IPS DF 6.9 (cell line): Measurements from ENCODE around the gene XRRA1.
"Not testable (repeated sequence)": the region's sequence is repeated elsewhere in the genome, so short reads cannot be mapped to it uniquely, and the experiment has no call there.

ENCODE experiments used
- DNase-seq: peaks from one replicate; pipeline ENCODE4 v3.0.0-alpha.2; 2013; ENCODE audit warnings: low read depth, low spot score
- H3K27ac ChIP-seq: one replicate; pipeline ENCODE4 v1.5.1; 2013; ENCODE audit warnings: low read length, control low read depth
- H3K27me3 ChIP-seq: 2 replicates; pipeline ENCODE4 v1.6.1; 2013; ENCODE audit warnings: mild to moderate bottlenecking, low read length; ENCODE audit not compliant: control insufficient read depth, insufficient read depth
- H3K36me3 ChIP-seq: 2 replicates; pipeline ENCODE4 v1.6.1; 2013; ENCODE audit warnings: low read length; ENCODE audit not compliant: control insufficient read depth, insufficient read depth
- H3K4me1 ChIP-seq: 2 replicates; pipeline ENCODE4 v1.6.1; 2013; ENCODE audit warnings: low read length; ENCODE audit not compliant: control insufficient read depth, insufficient read depth
- H3K4me3 ChIP-seq: 2 replicates; pipeline ENCODE4 v1.5.1; 2013; ENCODE audit warnings: mild to moderate bottlenecking, low read length
- H3K9me3 ChIP-seq: 2 replicates; pipeline ENCODE4 v1.6.1; 2013; ENCODE audit warnings: low read length, inconsistent platforms; ENCODE audit not compliant: control insufficient read depth, insufficient read depth
- WGBS: extraction: QIAGEN DNeasy Blood & Tissue Kit; methylation state at CpG from one replicate; pipeline ENCODE4 v1.1.7; 2013; ENCODE audit warnings: mixed read lengths, missing lambda C conversion rate; ENCODE audit not compliant: insufficient read length, insufficient coverage; 5-methylcytosine and 5-hydroxymethylcytosine counted together

The XRRA1 gene

GRCh38 chr11:74909385-74909784, 39.5 kb downstream of the XRRA1 start:
- H3K4me1 ChIP-seq: no peaks in the 10 kb centered on the region
- no peaks in the 10 kb centered on the region for H3K27me3 ChIP-seq
- DNase-seq: no peak
- H3K4me3 ChIP-seq: no peak overlapping the region
- no peaks in the 10 kb centered on the region for H3K36me3 ChIP-seq
- no peaks in the 10 kb centered on the region for H3K9me3 ChIP-seq
- no CpG with 5 or more reads among the region's 4 CpGs for WGBS
- no peak overlapping the region for H3K27ac ChIP-seq

GRCh38 chr11:74905326-74905725, 43.6 kb downstream of the XRRA1 start:
- no peaks in the 10 kb centered on the region for H3K36me3 ChIP-seq
- no peaks in the 10 kb centered on the region for H3K27me3 ChIP-seq
- no peaks in the 10 kb centered on the region for H3K9me3 ChIP-seq
- no CpG with 5 or more reads among the region's 3 CpGs for WGBS
- no peak overlapping the region for H3K27ac ChIP-seq
- no peaks in the 10 kb centered on the region for H3K4me1 ChIP-seq
- H3K4me3 ChIP-seq: no peak overlapping the region
- DNase-seq: no peak

- H3K27me3 ChIP-seq: no peaks in the 10 kb centered on the region
- H3K27ac ChIP-seq: no peak overlapping the region
- no peak overlapping the region for H3K4me3 ChIP-seq
- WGBS: no CpG with 5 or more reads among the region's 4 CpGs
- no peaks in the 10 kb centered on the region for H3K9me3 ChIP-seq
- H3K36me3 ChIP-seq: no peaks in the 10 kb centered on the region
- DNase-seq: no peak
- H3K4me1 ChIP-seq: no peaks in the 10 kb centered on the region
Measured at GRCh38 chr11:74902342-74902741, 46.5 kb downstream of the XRRA1 start.

- Histone ChIP-seq H3K4me1 (no peaks in the 10 kb centered on the region), H3K9me3 (no peaks in the 10 kb centered on the region), H3K36me3 (no peaks in the 10 kb centered on the region), H3K4me3 (no peak overlapping the region), H3K27me3 (no peaks in the 10 kb centered on the region), H3K27ac (no peak overlapping the region)
- no peak for DNase-seq
- no CpG with 5 or more reads among the region's 5 CpGs for WGBS
Measured at GRCh38 chr11:74896311-74896710, 52.6 kb downstream of the XRRA1 start.

- no peak for DNase-seq
- H3K36me3 ChIP-seq: no peaks in the 10 kb centered on the region
- no peaks in the 10 kb centered on the region for H3K9me3 ChIP-seq
- H3K27me3 ChIP-seq: no peaks in the 10 kb centered on the region
- H3K4me1 ChIP-seq: no peaks in the 10 kb centered on the region
- no peak overlapping the region for H3K27ac ChIP-seq
- H3K4me3 ChIP-seq: no peak overlapping the region
- WGBS: no CpG with 5 or more reads among the region's 3 CpGs
Measured at GRCh38 chr11:74895340-74896116, 53.4 kb downstream of the XRRA1 start.

- not testable (repeated sequence) for H3K27ac ChIP-seq, DNase-seq, H3K36me3 ChIP-seq, H3K4me1 ChIP-seq, H3K4me3 ChIP-seq, H3K9me3 ChIP-seq, H3K27me3 ChIP-seq
Measured at GRCh38 chr11:74893015-74893414, 55.9 kb downstream of the XRRA1 start.

GRCh38 chr11:74877132-74877531, 71.8 kb downstream of the XRRA1 start:
- H3K27ac ChIP-seq: no peak overlapping the region
- no peak overlapping the region for H3K4me3 ChIP-seq
- H3K4me1 ChIP-seq: no peaks in the 10 kb centered on the region
- WGBS: no CpG with 5 or more reads among the region's 1 CpG
- H3K9me3 ChIP-seq: no peaks in the 10 kb centered on the region; the same call in 1 of the 2 replicates
- no peaks in the 10 kb centered on the region for H3K27me3 ChIP-seq
- DNase-seq: peak; percentile 9
- no peaks in the 10 kb centered on the region for H3K36me3 ChIP-seq

GRCh38 chr11:74871037-74871436, 77.9 kb downstream of the XRRA1 start:
- Histone ChIP-seq H3K36me3 (no peaks in the 10 kb centered on the region), H3K27me3 (no peaks in the 10 kb centered on the region), H3K27ac (no peak overlapping the region), H3K4me1 (no peaks in the 10 kb centered on the region), H3K4me3 (no peak overlapping the region), H3K9me3 (no peaks in the 10 kb centered on the region; the same call in 1 of the 2 replicates)
- no peak for DNase-seq
- WGBS: no CpG with 5 or more reads among the region's 2 CpGs

- Histone ChIP-seq H3K36me3 (no peaks in the 10 kb centered on the region), H3K4me3 (no peak overlapping the region), H3K9me3 (no peaks in the 10 kb centered on the region; the same call in 1 of the 2 replicates), H3K27me3 (no peaks in the 10 kb centered on the region), H3K4me1 (no peaks in the 10 kb centered on the region), H3K27ac (no peak overlapping the region)
- no peak for DNase-seq
- WGBS: no CpG with 5 or more reads among the region's 1 CpG
Measured at GRCh38 chr11:74870485-74870884, 78.4 kb downstream of the XRRA1 start.

- no peak for DNase-seq
- H3K4me1 ChIP-seq: no peaks in the 10 kb centered on the region
- H3K4me3 ChIP-seq: no peak overlapping the region
- H3K27me3 ChIP-seq: no peaks in the 10 kb centered on the region
- no peaks in the 10 kb centered on the region; the same call in none of the 2 replicates for H3K9me3 ChIP-seq
- H3K27ac ChIP-seq: no peak overlapping the region
- no peaks in the 10 kb centered on the region; the same call in 1 of the 2 replicates for H3K36me3 ChIP-seq
Measured at GRCh38 chr11:74866557-74866956, 82.3 kb downstream of the XRRA1 start.

GRCh38 chr11:74863410-74863809, 85.5 kb downstream of the XRRA1 start:
- Histone ChIP-seq H3K9me3 (peaks cover 5% of the 10 kb centered on the region), H3K27ac (no peak overlapping the region), H3K4me1 (no peaks in the 10 kb centered on the region), H3K4me3 (no peak overlapping the region), H3K36me3 (peaks cover 3% of the 10 kb centered on the region; the same call in 1 of the 2 replicates), H3K27me3 (no peaks in the 10 kb centered on the region)
- DNase-seq: no peak
- no CpG with 5 or more reads among the region's 2 CpGs for WGBS
